ENCODE results near the gene C3orf18. TPM values are rescaled to one million over a fixed set of nuclear protein-coding genes. Genes with fewer than 3 reads are reported as not detected.
"Not testable (repeated sequence)": the region's sequence is repeated elsewhere in the genome, so short reads cannot be mapped to it uniquely, and the experiment has no call there.

The C3orf18 gene
- total RNA-seq, 4 donors from 2014 or later, result 1.1 to 26.4 (median 3.2) TPM; not detected in 1

DNA sequence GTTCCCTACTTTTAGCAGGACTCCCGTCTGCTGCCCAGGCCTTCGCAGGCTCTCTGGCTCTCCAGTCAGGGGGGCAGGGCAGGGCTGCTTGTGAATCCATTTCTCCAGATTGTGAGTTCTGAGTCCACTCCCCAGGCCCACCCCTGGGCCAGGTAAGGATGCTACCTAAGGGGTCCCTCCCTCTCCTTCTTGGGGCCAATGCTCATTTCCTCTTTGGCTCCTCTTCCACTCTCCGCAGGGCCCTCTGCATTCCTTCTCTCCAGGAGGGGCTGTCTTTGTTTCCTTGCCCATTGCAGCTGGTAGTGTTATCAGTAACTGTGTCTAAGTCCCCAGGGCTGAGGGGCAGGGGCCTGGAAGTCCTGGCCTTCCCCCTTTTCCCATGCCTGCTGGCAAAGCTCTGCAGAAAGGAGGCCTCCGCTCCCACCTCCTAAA lies 51.1 kb downstream of the C3orf18 start:
- H3K9me3 ChIP-seq, result no peaks in the 10 kb centered on the region
- peaks cover 0 to 15% (median 2%) of the 10 kb centered on the region in 4 donors for H3K4me1 ChIP-seq
- no peak for DNase-seq
- no peaks in the 10 kb centered on the region for H3K36me3 ChIP-seq
- peak overlapping the region in 3 of 4 donors; percentile 17 to 60 (median 52) for H3K27ac ChIP-seq
- TF ChIP-seq, protein P1, sequence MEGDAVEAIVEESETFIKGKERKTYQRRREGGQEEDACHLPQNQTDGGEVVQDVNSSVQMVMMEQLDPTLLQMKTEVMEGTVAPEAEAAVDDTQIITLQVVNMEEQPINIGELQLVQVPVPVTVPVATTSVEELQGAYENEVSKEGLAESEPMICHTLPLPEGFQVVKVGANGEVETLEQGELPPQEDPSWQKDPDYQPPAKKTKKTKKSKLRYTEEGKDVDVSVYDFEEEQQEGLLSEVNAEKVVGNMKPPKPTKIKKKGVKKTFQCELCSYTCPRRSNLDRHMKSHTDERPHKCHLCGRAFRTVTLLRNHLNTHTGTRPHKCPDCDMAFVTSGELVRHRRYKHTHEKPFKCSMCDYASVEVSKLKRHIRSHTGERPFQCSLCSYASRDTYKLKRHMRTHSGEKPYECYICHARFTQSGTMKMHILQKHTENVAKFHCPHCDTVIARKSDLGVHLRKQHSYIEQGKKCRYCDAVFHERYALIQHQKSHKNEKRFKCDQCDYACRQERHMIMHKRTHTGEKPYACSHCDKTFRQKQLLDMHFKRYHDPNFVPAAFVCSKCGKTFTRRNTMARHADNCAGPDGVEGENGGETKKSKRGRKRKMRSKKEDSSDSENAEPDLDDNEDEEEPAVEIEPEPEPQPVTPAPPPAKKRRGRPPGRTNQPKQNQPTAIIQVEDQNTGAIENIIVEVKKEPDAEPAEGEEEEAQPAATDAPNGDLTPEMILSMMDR (IDR thresholded peaks at IDR 0.05), result no peak
- no peak for TF ChIP-seq POLR2A (IDR thresholded peaks at IDR 0.05)
- H3K27me3 ChIP-seq, result no peaks in the 10 kb centered on the region
- no peak overlapping the region for H3K4me3 ChIP-seq

DNA sequence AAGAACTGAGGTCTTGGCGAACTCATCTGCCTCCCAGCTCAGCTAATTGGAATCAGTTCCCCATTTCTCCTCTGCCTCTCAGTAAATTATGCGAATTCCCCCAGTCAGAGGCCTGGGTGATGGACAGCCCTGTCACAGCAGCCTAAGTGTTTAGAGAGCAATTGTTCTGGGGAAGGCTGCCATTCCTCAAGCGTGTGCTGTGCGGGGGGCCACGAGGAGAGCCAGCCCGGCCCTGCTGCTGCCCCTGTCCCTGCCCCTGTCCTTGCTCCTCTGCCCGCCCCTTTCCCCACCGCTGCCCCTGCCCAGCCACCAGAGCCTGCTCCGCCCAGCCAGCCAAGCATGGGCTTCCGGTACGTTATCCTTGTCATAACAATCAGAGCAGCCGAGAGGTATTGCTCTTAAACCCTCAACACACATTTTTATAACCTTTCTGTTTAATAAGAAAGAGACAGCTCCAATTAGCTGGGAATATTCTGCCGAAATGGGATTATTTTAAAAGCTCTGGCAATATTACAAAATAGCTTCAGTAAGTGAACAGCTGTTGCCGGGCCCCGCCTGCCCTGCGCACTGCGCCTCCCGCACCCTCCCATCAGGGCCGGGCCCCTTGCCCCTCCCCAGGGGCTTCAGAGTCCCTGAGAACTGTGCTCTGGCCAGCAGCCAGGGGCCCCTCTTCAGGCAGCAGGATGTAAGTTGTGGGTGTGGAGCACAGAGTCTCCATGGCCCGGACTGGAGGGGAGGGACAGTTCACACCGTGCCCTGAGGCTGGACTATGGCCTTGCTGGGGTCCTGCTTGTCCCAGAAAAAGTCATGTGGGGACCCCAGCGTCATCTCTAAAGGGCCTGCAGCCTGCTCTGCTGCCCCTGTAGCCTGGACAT lies 51.7 kb downstream of the C3orf18 start:
- H3K4me1 ChIP-seq, result peaks cover 0 to 15% (median 2%) of the 10 kb centered on the region in 4 donors
- peak overlapping the region in 3 of 4 donors; percentile 17 to 60 (median 52) for H3K27ac ChIP-seq
- H3K9me3 ChIP-seq, result no peaks in the 10 kb centered on the region
- H3K4me3 ChIP-seq, result peak overlapping the region in 2 of 4 donors; percentile 10 to 11
- H3K27me3 ChIP-seq, result no peaks in the 10 kb centered on the region
- DNase-seq, result peak in 2 of 3 donors; percentile 58 to 66
- H3K36me3 ChIP-seq, result no peaks in the 10 kb centered on the region
- no peak for TF ChIP-seq POLR2A (IDR thresholded peaks at IDR 0.05)
- TF ChIP-seq, protein P1 (IDR thresholded peaks at IDR 0.05), result no peak

DNA sequence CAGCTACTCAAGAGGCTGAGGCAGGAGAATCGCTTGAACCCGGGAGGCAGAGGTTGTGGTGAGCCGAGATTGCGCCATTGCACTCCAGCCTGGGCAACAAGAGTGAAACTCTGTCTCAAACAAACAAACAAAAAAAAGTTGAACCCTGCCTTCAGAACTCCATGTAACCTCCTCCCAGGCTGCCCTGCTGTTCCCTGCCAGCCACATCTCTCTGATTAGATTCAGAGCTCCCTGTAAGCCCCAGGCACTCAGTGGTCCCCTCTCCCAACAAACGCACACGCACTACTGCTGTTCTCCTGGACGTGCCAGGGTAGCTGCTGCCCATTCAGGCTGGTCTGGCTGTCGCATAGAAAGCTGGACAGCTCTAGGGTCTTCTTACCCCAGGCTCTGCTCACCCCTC lies 54.6 kb downstream of the C3orf18 start:
- not testable (repeated sequence) for H3K27ac ChIP-seq, DNase-seq, H3K4me3 ChIP-seq, H3K9me3 ChIP-seq, H3K27me3 ChIP-seq, H3K36me3 ChIP-seq
- peaks cover 0 to 15% (median 2%) of the 10 kb centered on the region in 4 donors for H3K4me1 ChIP-seq

DNA sequence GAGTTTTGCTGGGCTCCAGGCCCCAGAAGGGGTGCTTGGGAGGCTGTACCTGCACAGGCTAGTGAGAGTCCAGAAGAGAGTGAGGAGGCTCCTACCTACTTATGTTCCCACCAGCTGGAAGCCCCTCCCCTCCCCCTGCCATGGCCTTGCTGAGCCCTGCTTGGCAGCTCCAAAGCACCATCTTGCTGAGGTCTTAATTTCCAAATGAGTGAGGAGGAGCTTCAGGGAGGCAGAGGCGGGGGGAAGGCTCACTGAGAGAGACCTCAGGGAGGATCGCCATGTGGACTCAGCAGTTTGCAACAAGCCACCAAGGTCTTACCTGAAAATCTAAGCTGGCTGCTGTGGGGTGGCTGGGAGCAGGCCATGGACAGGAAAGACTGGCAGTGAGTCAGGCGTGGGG lies 55.4 kb downstream of the C3orf18 start:
- H3K36me3 ChIP-seq, result no peaks in the 10 kb centered on the region
- TF ChIP-seq POLR2A (IDR thresholded peaks at IDR 0.05), result no peak
- TF ChIP-seq, protein P1 (IDR thresholded peaks at IDR 0.05), result no peak

DNA sequence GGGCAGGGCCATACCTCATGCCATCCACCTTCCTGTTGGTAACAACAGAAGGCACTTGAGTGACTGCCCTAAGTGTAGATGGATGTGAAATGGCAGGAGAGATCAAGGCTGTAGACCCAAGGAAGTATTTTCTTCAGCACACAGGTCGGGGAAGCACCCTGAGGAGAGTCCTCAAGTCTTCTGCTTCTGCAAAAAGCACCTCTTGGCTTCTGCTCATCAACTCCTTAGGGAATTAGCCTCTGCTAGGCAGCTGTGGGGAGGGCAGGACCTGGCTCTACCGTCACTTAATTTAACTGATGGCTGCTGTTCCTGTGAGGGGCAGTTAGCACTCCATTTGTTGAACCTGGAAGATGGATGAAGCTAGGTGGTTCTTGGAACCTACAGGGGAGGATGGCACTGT lies 57.2 kb downstream of the C3orf18 start:
- Histone ChIP-seq H3K36me3 (no peaks in the 10 kb centered on the region), H3K4me1 (peaks cover 0 to 4% (median 0%) of the 10 kb centered on the region in 4 donors), H3K27ac (no peak overlapping the region), H3K4me3 (no peak overlapping the region), H3K9me3 (no peaks in the 10 kb centered on the region), H3K27me3 (no peaks in the 10 kb centered on the region)
- DNase-seq, result no peak
- no peak for TF ChIP-seq POLR2A (IDR thresholded peaks at IDR 0.05)
- TF ChIP-seq, protein P1 (IDR thresholded peaks at IDR 0.05), result no peak

More for the DNA sequence above, 55.4 kb downstream of the C3orf18 start:
- H3K27ac ChIP-seq, result no peak overlapping the region
- DNase-seq, result no peak
- H3K4me3 ChIP-seq, result no peak overlapping the region
- H3K27me3 ChIP-seq, result no peaks in the 10 kb centered on the region
- no peaks in the 10 kb centered on the region for H3K9me3 ChIP-seq
- H3K4me1 ChIP-seq, result peaks cover 0 to 15% (median 2%) of the 10 kb centered on the region in 4 donors

DNA sequence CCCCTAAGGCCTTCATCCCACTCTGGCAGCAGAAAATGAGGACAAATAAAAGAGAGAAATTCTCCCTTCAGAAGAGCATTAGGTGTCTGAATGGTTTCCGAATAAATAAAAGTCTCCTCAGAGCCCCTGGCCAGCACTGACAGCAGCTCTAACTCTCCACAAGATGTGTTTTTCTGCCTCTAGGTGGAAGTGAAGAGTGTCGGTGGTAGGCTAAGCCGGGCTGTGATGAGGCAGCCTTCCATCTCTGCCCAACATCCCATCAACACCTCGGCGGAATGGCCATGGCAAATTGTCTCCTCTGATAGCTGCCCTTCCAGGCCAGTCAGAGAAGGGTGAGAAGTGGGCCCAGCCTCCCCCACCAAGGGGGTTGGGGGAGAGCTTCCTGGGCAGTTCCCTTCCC lies 57.8 kb downstream of the C3orf18 start:
- H3K4me3 ChIP-seq, result no peak overlapping the region

More for the DNA sequence above, 57.8 kb downstream of the C3orf18 start:
- DNase-seq, result no peak
- Histone ChIP-seq H3K27ac (no peak overlapping the region), H3K9me3 (no peaks in the 10 kb centered on the region), H3K27me3 (no peaks in the 10 kb centered on the region), H3K4me1 (no peaks in the 10 kb centered on the region), H3K36me3 (no peaks in the 10 kb centered on the region)
- TF ChIP-seq, protein P1 (IDR thresholded peaks at IDR 0.05), result no peak
- TF ChIP-seq POLR2A (IDR thresholded peaks at IDR 0.05), result no peak

All from Peyer's patch (tissue), 4 donors.